IMR-90 (cell line): Measurements from ENCODE around the gene CHD2. TPM values are rescaled to one million over a fixed set of nuclear protein-coding genes. Genes with fewer than 3 reads are reported as not detected.

ENCODE experiments used
- ATAC-seq: fragments of 200-7000 bp; cut with Tn5 transposase; 2 replicates; pipeline ENCODE4 v1.9.1; 2020; ENCODE audit warnings: low read depth, mild to moderate bottlenecking, moderate library complexity
- BruUV-seq: library from RNA; stranded (reverse); fragments of 400-500 nt; replicated peaks from 2 replicates; lab custom pipeline; 2021; lab: Mats Ljungman, UMichigan
- CTCF ChIA-PET: fragments of 300-600 bp; formaldehyde crosslinking; extraction: SDS; loops from one replicate; lab custom pipeline; 2021; ENCODE audit warnings: antibody characterized with exemption; lab: Yijun Ruan, JAX
- POLR2A ChIA-PET: fragments of 300-600 bp; sonication (Branson Sonifier 250); formaldehyde crosslinking; loops from one replicate; lab custom pipeline; 2022; ENCODE audit warnings: antibody characterized with exemption; ENCODE audit not compliant: unreplicated experiment; lab: Charles Lee
- DNase-seq: peaks from one replicate; pipeline ENCODE4 v3.0.0; 2013
- H2AFZ ChIP-seq: replicated peaks from 2 replicates; pipeline ENCODE3; 2013; ENCODE audit warnings: low read length, mild to moderate bottlenecking; ENCODE audit not compliant: poor library complexity
- H2AK5ac ChIP-seq: 2 replicates; pipeline ENCODE4 v1.6.1; 2013; ENCODE audit warnings: low read depth, low read length, inconsistent platforms
- H2AK9ac ChIP-seq: replicated peaks from 2 replicates; pipeline ENCODE3; 2013; ENCODE audit warnings: mild to moderate bottlenecking, low read depth, low read length, moderate library complexity; ENCODE audit not compliant: poor library complexity
- H2BK120ac ChIP-seq: 2 replicates; pipeline ENCODE4 v1.6.1; 2013; ENCODE audit warnings: low read depth, low read length, inconsistent platforms
- H2BK15ac ChIP-seq: 3 replicates; pipeline ENCODE4 v1.6.1; 2013; ENCODE audit warnings: low read depth, low read length, inconsistent platforms
- H2BK20ac ChIP-seq: 2 replicates; pipeline ENCODE4 v1.6.1; 2013; ENCODE audit warnings: low read depth, mild to moderate bottlenecking, inconsistent platforms, low read length, moderate library complexity
- H2BK5ac ChIP-seq: 2 replicates; pipeline ENCODE4 v1.6.1; 2013; ENCODE audit warnings: mild to moderate bottlenecking, low read depth, low read length, inconsistent platforms; ENCODE audit not compliant: poor library complexity, severe bottlenecking
- H3K14ac ChIP-seq: replicated peaks from 2 replicates; pipeline ENCODE4 v1.6.1; 2013; ENCODE audit warnings: low read depth, low read length, inconsistent platforms
- H3K18ac ChIP-seq: 2 replicates; pipeline ENCODE4 v1.6.1; 2013; ENCODE audit warnings: low read depth, low read length, control low read depth
- H3K23ac ChIP-seq: 2 replicates; pipeline ENCODE4 v1.6.1; 2013; ENCODE audit warnings: low read depth, low read length, inconsistent platforms
- H3K27ac ChIP-seq: 2 replicates; pipeline ENCODE4 v1.5.1; 2013; ENCODE audit warnings: mild to moderate bottlenecking, control low read depth, low read length; ENCODE audit not compliant: insufficient read depth
- H3K27me3 ChIP-seq: 2 replicates; pipeline ENCODE4 v1.6.1; 2013; ENCODE audit warnings: low read length; ENCODE audit not compliant: control insufficient read depth, insufficient read depth
- H3K36me3 ChIP-seq: 2 replicates; pipeline ENCODE4 v1.6.1; 2013; ENCODE audit warnings: low read length, mixed read lengths; ENCODE audit not compliant: control insufficient read depth, insufficient read depth
- H3K4ac ChIP-seq: 2 replicates; pipeline ENCODE4 v1.6.1; 2013; ENCODE audit warnings: low read depth, low read length, inconsistent platforms
- H3K4me1 ChIP-seq: 2 replicates; pipeline ENCODE4 v1.6.1; 2013; ENCODE audit warnings: low read length, mixed read lengths; ENCODE audit not compliant: control insufficient read depth, insufficient read depth
- H3K4me2 ChIP-seq: 2 replicates; pipeline ENCODE4 v1.6.1; 2013; ENCODE audit warnings: low read depth, mild to moderate bottlenecking, control low read depth, low read length, moderate library complexity
- H3K4me3 ChIP-seq: 2 replicates; pipeline ENCODE4 v1.5.1; 2013; ENCODE audit warnings: low read depth, mild to moderate bottlenecking, control low read depth, low read length, moderate library complexity; ENCODE audit not compliant: insufficient read depth
- H3K56ac ChIP-seq: 2 replicates; pipeline ENCODE4 v1.6.1; 2013; ENCODE audit warnings: low read length, inconsistent platforms; ENCODE audit not compliant: insufficient read depth; ENCODE audit errors: extremely low read depth
- H3K79me1 ChIP-seq, 2 experiments: 2 replicates each; pipeline ENCODE4 v1.6.1; 2013; ENCODE audit warnings: low read length in 2 of 2, inconsistent platforms in 1 of 2, low read depth in 1 of 2
- H3K9ac ChIP-seq: 2 replicates; pipeline ENCODE4 v1.6.1; 2013; ENCODE audit warnings: low read depth, low read length, control low read depth
- H3K9me1 ChIP-seq: 2 replicates; pipeline ENCODE4 v1.6.1; 2013; ENCODE audit warnings: low read length, inconsistent platforms; ENCODE audit not compliant: insufficient read depth
- H3K9me3 ChIP-seq: 2 replicates; pipeline ENCODE4 v1.6.1; 2013; ENCODE audit warnings: low read length; ENCODE audit not compliant: control insufficient read depth, insufficient read depth
- H4K20me1 ChIP-seq: 2 replicates; pipeline ENCODE4 v1.6.1; 2013; ENCODE audit warnings: low read length, inconsistent platforms; ENCODE audit not compliant: insufficient read depth
- H4K5ac ChIP-seq: 2 replicates; pipeline ENCODE4 v1.6.1; 2013; ENCODE audit warnings: mild to moderate bottlenecking, low read depth, low read length, control low read depth
- H4K8ac ChIP-seq, 2 experiments: 2 replicates each; pipeline ENCODE4 v1.6.1; 2013; ENCODE audit warnings: low read depth in 2 of 2, low read length in 2 of 2, control low read depth in 1 of 2, inconsistent platforms in 1 of 2
- H4K91ac ChIP-seq: 2 replicates; pipeline ENCODE4 v1.6.1; 2013; ENCODE audit warnings: low read depth, low read length, inconsistent platforms; ENCODE audit not compliant: insufficient read depth
- BHLHE40 ChIP-seq: fragments of 150-350 bp; IDR thresholded peaks from 2 replicates; pipeline ENCODE4 v1.6.1; 2016; ENCODE audit warnings: mild to moderate bottlenecking, low read depth, low read length
- CEBPB ChIP-seq: IDR thresholded peaks from 2 replicates; pipeline ENCODE4 v1.6.1; 2012; ENCODE audit warnings: low read depth, low read length, improper control_type of control experiment
- CHD1 ChIP-seq: IDR thresholded peaks from 2 replicates; pipeline ENCODE4 v1.6.1; 2012; ENCODE audit warnings: low read depth, low read length, improper control_type of control experiment
- MAZ ChIP-seq: IDR thresholded peaks from 2 replicates; pipeline ENCODE4 v1.6.1; 2012; ENCODE audit warnings: low read depth, mild to moderate bottlenecking, low read length, improper control_type of control experiment, moderate library complexity, borderline replicate concordance
- MXI1 ChIP-seq: IDR thresholded peaks from 2 replicates; pipeline ENCODE4 v1.6.1; 2012; ENCODE audit warnings: low read depth, mild to moderate bottlenecking, low read length, moderate library complexity, borderline replicate concordance
- NFE2L2 ChIP-seq: fragments of 150-350 bp; IDR thresholded peaks from 2 replicates; pipeline ENCODE4 v1.6.1; 2016; ENCODE audit warnings: low read depth, mild to moderate bottlenecking, low read length
- POLR2A ChIP-seq: IDR thresholded peaks from 2 replicates; pipeline ENCODE4 v1.6.1; 2012; ENCODE audit warnings: mild to moderate bottlenecking, low read depth, low read length
- RFX5 ChIP-seq: IDR thresholded peaks from 2 replicates; pipeline ENCODE4 v1.8.0; 2012; ENCODE audit warnings: low read depth, mild to moderate bottlenecking, low read length, moderate library complexity
- WGBS, 2 experiments: methylation state at CpG; one replicate each; pipeline versions ENCODE4 v1.1.5 to v1.1.7; 2013; ENCODE audit warnings: missing lambda C conversion rate in 2 of 2; ENCODE audit not compliant: insufficient read length in 1 of 2; ENCODE audit errors: extremely low coverage in 2 of 2; 5-methylcytosine and 5-hydroxymethylcytosine counted together
- dilution Hi-C: fragments of 300-500 bp; cut with HindIII; formaldehyde crosslinking; loops from one replicate; pipeline ENCODE4 v1.14.3; 2018; ENCODE audit warnings: low sequenced_read_pairs; ENCODE audit not compliant: unreplicated experiment
- in situ Hi-C: fragments of 300-500 bp; cut with MboI; formaldehyde crosslinking; loops from 3 replicates; pipeline ENCODE4 v1.14.3; 2019; ENCODE audit warnings: low sequenced_read_pairs, inconsistent platforms, mixed read lengths
- intact Hi-C: fragments of 100-400 bp; cut with micrococcal nuclease; formaldehyde crosslinking; loops from 2 replicates; pipeline ENCODE4 v1.10.0; 2022
- polyA plus RNA-seq, 3 experiments: library from polyadenylated mRNA; depleted of rRNA; stranded (reverse); fragments of >200 nt; gene quantifications; 2 replicates each; pipeline ENCODE4 v1.2.3, GENCODE V29; 2012; ENCODE audit warnings: low replicate concordance in 1 of 3
- total RNA-seq: library from RNA; depleted of rRNA; stranded (reverse); fragments of >200 nt; gene quantifications from 2 replicates; pipeline ENCODE4 v1.2.3, GENCODE V29; 2012
- TF ChIP-seq, protein P1 (sequence below): conservative IDR thresholded peaks from 2 replicates; pipeline ENCODE4 v1.5.1; 2012; ENCODE audit warnings: mild to moderate bottlenecking, low read depth, low read length, improper control_type of control experiment
- TF ChIP-seq, protein P2 (sequence below): fragments of 150-350 bp; IDR thresholded peaks from 2 replicates; pipeline ENCODE4 v1.6.1; 2016; ENCODE audit warnings: low read depth, mild to moderate bottlenecking, low read length, moderate library complexity, borderline replicate concordance
- TF ChIP-seq, protein P3 (sequence below): fragments of 150-350 bp; IDR thresholded peaks from 2 replicates; pipeline ENCODE4 v1.6.1; 2017; ENCODE audit warnings: mild to moderate bottlenecking, antibody characterized with exemption, low read length, low read depth

The CHD2 gene
- total and polyA plus RNA-seq, 2 of the 4 experiments (the other 2 are of a cell fraction) = 44.9 to 64.7 TPM

DNA sequence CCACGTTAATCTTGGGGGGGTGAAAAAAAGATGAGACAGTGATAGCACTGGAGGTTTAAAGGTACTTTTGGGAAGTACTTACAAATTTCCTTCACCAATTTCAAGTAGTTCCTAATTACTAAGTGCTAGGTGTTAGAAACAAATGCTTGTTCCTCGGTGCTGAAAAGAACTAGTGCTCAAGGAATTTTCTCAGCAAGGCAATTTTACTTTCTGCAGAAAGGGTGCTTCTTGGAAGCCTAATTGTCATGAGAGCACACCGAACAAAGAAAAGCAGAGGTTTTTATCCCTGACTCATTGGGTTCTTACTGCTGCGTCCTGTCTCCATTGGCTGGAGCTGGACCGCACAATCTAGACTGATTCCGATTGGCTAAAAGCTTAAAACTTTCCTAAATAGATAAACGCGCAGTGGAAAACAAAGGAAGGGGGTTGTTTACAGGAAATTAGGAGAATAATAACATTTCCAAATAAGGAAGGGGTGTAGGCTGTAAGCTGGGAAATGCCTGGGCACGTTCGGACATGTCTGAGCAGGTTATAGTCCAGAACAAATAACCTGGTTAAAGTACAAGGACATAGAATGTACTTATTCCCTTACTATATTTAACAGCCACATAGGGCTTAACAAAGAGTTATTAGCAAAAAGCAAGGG is 49.6 kb downstream of the CHD2 start:
- no peak overlapping the region for H3K14ac ChIP-seq
- H3K9ac ChIP-seq = no peak overlapping the region
- no peak overlapping the region for H2BK15ac ChIP-seq
- H3K79me1 ChIP-seq = peaks cover 35 to 45% of the 10 kb centered on the region in 2 experiments
- H4K91ac ChIP-seq = no peak overlapping the region
- H2AK9ac ChIP-seq = no peak overlapping the region
- H3K4me1 ChIP-seq = no peaks in the 10 kb centered on the region
- H3K18ac ChIP-seq = peak overlapping the region; percentile 61; the same call in 1 of the 2 replicates
- no CpG with 5 or more reads among the region's 10 CpGs for WGBS, 2 experiments
- no peak overlapping the region for H3K4ac ChIP-seq
- H2BK20ac ChIP-seq = no peak overlapping the region
- H3K4me2 ChIP-seq = no peak overlapping the region
- H2AFZ ChIP-seq = no peak overlapping the region
- no peak for ATAC-seq
- TF ChIP-seq, protein P1, sequence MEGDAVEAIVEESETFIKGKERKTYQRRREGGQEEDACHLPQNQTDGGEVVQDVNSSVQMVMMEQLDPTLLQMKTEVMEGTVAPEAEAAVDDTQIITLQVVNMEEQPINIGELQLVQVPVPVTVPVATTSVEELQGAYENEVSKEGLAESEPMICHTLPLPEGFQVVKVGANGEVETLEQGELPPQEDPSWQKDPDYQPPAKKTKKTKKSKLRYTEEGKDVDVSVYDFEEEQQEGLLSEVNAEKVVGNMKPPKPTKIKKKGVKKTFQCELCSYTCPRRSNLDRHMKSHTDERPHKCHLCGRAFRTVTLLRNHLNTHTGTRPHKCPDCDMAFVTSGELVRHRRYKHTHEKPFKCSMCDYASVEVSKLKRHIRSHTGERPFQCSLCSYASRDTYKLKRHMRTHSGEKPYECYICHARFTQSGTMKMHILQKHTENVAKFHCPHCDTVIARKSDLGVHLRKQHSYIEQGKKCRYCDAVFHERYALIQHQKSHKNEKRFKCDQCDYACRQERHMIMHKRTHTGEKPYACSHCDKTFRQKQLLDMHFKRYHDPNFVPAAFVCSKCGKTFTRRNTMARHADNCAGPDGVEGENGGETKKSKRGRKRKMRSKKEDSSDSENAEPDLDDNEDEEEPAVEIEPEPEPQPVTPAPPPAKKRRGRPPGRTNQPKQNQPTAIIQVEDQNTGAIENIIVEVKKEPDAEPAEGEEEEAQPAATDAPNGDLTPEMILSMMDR = no peak
- TF ChIP-seq, protein P2, sequence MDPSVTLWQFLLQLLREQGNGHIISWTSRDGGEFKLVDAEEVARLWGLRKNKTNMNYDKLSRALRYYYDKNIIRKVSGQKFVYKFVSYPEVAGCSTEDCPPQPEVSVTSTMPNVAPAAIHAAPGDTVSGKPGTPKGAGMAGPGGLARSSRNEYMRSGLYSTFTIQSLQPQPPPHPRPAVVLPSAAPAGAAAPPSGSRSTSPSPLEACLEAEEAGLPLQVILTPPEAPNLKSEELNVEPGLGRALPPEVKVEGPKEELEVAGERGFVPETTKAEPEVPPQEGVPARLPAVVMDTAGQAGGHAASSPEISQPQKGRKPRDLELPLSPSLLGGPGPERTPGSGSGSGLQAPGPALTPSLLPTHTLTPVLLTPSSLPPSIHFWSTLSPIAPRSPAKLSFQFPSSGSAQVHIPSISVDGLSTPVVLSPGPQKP = no peak
- TF ChIP-seq MXI1 (no peak), POLR2A (no peak), CHD1 (no peak), BHLHE40 (no peak), CEBPB (no peak), RFX5 (no peak), MAZ (no peak), NFE2L2 (no peak)
- TF ChIP-seq, protein P3, sequence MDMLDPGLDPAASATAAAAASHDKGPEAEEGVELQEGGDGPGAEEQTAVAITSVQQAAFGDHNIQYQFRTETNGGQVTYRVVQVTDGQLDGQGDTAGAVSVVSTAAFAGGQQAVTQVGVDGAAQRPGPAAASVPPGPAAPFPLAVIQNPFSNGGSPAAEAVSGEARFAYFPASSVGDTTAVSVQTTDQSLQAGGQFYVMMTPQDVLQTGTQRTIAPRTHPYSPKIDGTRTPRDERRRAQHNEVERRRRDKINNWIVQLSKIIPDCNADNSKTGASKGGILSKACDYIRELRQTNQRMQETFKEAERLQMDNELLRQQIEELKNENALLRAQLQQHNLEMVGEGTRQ = no peak
- peak overlapping the region; percentile 21; the same call in 1 of the 2 replicates for H3K27ac ChIP-seq
- in situ Hi-C loops = no loop called here
- H2BK120ac ChIP-seq = no peak overlapping the region
- H3K27me3 ChIP-seq = no peaks in the 10 kb centered on the region
- peak overlapping the region; percentile 68; the same call in 1 of the 2 replicates for H4K5ac ChIP-seq
- no peak overlapping the region for H3K23ac ChIP-seq
- no peak overlapping the region for H3K56ac ChIP-seq
- H3K36me3 ChIP-seq = peaks cover 82% of the 10 kb centered on the region
- no peak overlapping the region for H4K8ac ChIP-seq
- dilution Hi-C loops = loop anchor here (25.0 kb wide), 1 partner anchor 137 kb away; no protein-coding TSS in a partner anchor
- BruUV-seq = no TSS peak
- H2AK5ac ChIP-seq = no peak overlapping the region
- peaks cover 24% of the 10 kb centered on the region for H3K9me3 ChIP-seq
- peak overlapping the region; percentile 61 for H2BK5ac ChIP-seq
- no peaks in the 10 kb centered on the region; the same call in 1 of the 2 replicates for H4K20me1 ChIP-seq
- CTCF ChIA-PET = no interaction called here
- POLR2A ChIA-PET = no interaction called here
- DNase-seq = no peak
- intact Hi-C loops = no loop called here
- H3K4me3 ChIP-seq = no peak overlapping the region
- H3K9me1 ChIP-seq = no peaks in the 10 kb centered on the region
